ENCODE measurements around the gene SLC30A2. TPM values are rescaled to one million over a fixed set of nuclear protein-coding genes. Genes with fewer than 3 reads are reported as not detected.

The SLC30A2 gene
- total and polyA plus RNA-seq, 4 donors: under 0.01 to 0.12 (median 0.05) TPM; not detected in 1

DNA sequence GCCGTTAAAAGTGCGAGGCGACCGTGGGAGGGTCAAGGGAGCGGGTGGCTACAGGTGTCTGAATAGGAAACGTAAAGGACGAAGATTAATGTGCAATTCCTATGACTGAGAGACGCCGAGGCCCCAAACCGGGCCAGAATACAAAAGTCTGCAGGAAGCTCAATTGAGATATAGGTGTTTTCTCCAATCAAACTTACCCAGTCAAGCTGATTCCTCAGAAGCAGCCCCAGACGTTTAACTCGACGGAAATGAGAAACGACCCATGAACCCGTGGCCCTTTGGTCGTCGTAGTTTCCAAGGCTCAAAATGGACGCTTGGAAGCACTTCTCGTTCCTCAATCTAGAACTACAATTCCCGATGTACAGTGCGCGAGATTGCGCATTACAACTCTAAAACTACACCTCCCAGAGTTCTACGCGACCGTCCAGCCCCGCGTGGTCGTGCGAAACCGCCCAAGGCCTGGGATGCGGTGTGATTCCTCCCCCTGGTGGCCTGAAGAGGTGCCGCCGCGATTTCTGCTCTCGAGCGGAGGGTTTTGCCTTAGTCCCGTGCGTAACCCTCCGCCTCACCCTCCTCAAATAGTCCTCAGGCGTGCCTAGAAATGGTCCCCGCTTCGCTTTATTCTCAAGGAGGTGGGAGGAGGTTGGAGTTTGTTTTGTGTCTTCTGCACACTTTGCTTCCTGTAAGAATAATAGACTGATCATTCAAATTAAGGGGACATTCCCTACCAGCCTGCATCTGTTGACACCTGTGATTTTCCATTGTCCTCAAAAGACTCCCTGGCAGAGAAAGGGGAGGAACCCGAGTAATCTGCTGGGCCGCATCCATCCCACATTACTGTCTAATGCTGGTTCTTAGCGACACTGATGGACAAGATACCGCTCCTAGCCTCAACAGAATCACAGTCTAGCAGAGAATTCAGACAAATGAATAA is 47.8 kb downstream of the SLC30A2 start, which contains the start of gene PAFAH2 (continued):
- TF ChIP-seq, protein P1, sequence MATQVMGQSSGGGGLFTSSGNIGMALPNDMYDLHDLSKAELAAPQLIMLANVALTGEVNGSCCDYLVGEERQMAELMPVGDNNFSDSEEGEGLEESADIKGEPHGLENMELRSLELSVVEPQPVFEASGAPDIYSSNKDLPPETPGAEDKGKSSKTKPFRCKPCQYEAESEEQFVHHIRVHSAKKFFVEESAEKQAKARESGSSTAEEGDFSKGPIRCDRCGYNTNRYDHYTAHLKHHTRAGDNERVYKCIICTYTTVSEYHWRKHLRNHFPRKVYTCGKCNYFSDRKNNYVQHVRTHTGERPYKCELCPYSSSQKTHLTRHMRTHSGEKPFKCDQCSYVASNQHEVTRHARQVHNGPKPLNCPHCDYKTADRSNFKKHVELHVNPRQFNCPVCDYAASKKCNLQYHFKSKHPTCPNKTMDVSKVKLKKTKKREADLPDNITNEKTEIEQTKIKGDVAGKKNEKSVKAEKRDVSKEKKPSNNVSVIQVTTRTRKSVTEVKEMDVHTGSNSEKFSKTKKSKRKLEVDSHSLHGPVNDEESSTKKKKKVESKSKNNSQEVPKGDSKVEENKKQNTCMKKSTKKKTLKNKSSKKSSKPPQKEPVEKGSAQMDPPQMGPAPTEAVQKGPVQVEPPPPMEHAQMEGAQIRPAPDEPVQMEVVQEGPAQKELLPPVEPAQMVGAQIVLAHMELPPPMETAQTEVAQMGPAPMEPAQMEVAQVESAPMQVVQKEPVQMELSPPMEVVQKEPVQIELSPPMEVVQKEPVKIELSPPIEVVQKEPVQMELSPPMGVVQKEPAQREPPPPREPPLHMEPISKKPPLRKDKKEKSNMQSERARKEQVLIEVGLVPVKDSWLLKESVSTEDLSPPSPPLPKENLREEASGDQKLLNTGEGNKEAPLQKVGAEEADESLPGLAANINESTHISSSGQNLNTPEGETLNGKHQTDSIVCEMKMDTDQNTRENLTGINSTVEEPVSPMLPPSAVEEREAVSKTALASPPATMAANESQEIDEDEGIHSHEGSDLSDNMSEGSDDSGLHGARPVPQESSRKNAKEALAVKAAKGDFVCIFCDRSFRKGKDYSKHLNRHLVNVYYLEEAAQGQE (IDR thresholded peaks at IDR 0.05): peak; percentile 45
- TF ChIP-seq TAF1 (conservative IDR thresholded peaks at IDR 0.05): peak; percentile 33
- TF ChIP-seq, protein P2, sequence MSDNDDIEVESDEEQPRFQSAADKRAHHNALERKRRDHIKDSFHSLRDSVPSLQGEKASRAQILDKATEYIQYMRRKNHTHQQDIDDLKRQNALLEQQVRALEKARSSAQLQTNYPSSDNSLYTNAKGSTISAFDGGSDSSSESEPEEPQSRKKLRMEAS (IDR thresholded peaks at IDR 0.05): peak; percentile 91

DNA sequence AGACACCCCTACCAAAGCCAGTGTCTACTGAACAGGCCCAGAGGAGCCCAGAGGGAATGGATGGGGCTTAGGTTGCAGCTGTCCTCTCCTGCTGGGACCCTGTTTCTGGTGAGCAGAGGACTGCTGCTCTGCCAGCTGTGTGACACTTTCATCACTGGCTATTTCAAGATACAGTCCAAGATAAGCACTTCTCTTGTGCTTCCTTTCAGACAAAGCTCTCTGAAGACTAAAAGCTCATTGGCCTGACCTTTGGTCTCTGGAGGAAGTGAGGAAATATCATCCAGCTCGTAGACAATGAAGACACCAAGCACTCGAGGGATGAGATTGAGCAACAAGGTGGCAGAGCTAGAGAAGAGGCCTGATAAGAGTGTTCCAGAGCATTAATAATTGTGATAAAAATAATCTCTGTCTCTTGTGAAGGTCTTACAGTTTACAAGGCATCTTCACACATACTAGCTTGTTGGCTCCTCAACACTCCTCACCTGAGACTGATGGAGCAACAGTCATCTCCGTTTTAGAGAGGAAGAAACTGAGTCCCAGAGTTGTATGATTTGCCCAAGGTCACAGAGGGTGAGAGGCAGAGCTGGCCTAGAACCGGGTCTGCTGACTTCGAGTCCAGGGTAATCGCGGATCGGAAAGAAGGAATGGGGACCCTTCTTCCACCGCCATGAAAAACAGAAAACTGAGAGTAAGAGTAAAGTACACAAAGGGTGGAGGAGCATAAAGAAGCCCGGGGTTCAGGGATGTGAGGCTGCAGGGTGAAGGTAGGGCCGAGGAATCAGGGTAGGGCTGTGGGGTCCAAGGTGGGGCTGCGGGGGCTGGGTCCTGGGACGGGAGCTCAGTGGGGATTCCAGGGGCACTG is 48.7 kb downstream of the SLC30A2 start:
- no peak for DNase-seq (ENCODE audit: low spot score)
- no peaks in the 10 kb centered on the region for H3K9me3 ChIP-seq (ENCODE audit: control insufficient read depth in 4 of 4, low read length in 3 of 4)
- peak overlapping the region; percentile 70 to 94 for H3K9ac ChIP-seq (ENCODE audit: low read depth in 1 of 2, low read length in 2 of 2)
- WGBS: 2% methylated on average over 13 of the region's 13 CpGs
- H3K27me3 ChIP-seq (ENCODE audit: control insufficient read depth in 4 of 4, insufficient read depth in 4 of 4, low read length in 3 of 4): no peaks in the 10 kb centered on the region
- H3K4me3 ChIP-seq (ENCODE audit: low read depth in 1 of 3, low read length in 3 of 3): peak overlapping the region; percentile 73 to 84 (median 80)
- no peak for TF ChIP-seq JUND (IDR thresholded peaks at IDR 0.05)
- TF ChIP-seq RXRA (IDR thresholded peaks at IDR 0.05): peak in 1 of 2 donors; percentile 8
- peak; percentile 59 for TF ChIP-seq NR2F2 (IDR thresholded peaks at IDR 0.05)
- peak; percentile 28 to 56 for TF ChIP-seq HNF4A (conservative IDR thresholded peaks at IDR 0.05)
- TF ChIP-seq, protein P3, sequence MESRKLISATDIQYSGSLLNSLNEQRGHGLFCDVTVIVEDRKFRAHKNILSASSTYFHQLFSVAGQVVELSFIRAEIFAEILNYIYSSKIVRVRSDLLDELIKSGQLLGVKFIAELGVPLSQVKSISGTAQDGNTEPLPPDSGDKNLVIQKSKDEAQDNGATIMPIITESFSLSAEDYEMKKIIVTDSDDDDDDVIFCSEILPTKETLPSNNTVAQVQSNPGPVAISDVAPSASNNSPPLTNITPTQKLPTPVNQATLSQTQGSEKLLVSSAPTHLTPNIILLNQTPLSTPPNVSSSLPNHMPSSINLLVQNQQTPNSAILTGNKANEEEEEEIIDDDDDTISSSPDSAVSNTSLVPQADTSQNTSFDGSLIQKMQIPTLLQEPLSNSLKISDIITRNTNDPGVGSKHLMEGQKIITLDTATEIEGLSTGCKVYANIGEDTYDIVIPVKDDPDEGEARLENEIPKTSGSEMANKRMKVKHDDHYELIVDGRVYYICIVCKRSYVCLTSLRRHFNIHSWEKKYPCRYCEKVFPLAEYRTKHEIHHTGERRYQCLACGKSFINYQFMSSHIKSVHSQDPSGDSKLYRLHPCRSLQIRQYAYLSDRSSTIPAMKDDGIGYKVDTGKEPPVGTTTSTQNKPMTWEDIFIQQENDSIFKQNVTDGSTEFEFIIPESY (IDR thresholded peaks at IDR 0.05): no peak
- no peak for TF ChIP-seq SP1 (IDR thresholded peaks at IDR 0.05)
- H3K27ac ChIP-seq (ENCODE audit: low read depth in 1 of 2, low read length in 2 of 2): peak overlapping the region; percentile 61 to 83
- peaks cover 2 to 17% (median 13%) of the 10 kb centered on the region in 4 donors for H3K4me1 ChIP-seq (ENCODE audit: control insufficient read depth in 4 of 4, insufficient read depth in 4 of 4, low read length in 3 of 4)
- no peaks in the 10 kb centered on the region for H3K36me3 ChIP-seq (ENCODE audit: control insufficient read depth in 4 of 4, insufficient read depth in 3 of 4, low read depth in 1 of 4, low read length in 3 of 4)

DNA sequence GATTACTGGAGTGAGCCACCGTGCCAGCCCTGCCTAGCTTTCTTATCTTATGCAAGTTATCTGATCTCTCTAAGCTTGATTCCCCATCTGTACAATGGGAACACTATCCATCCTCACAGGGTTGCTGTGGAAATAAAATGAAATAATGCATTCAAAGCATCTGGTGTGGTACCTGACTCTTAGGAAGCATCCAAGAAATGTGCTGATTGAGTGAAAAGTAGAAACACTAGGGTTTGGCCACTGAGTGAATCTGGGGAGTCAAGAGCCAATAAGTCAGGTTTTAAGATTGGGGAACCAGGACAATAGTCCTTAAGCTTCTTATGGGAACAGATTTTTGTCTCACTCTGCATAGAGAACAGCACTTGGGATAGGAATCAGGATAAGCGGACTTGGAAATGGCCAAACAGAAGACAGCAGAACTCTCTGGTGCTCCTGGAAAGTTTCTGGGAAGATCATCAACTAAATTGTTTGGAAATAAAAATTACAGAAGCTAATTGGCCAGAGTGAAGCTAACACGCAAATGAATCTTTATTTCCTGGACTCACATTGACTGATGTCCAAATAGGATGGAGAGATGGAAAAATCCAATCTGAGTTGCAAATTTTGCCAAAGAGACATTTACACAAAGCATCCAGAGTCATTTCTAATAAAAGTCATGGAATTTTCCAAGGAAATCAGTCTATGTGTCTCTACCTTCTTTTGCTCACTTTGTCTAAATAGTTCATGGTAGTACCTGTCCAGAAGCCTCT is 51.3 kb downstream of the SLC30A2 start:
- Histone ChIP-seq H3K9me3 (ENCODE audit: control insufficient read depth in 4 of 4, low read length in 3 of 4) (no peaks in the 10 kb centered on the region), H3K27me3 (ENCODE audit: control insufficient read depth in 4 of 4, insufficient read depth in 4 of 4, low read length in 3 of 4) (no peaks in the 10 kb centered on the region), H3K36me3 (ENCODE audit: control insufficient read depth in 4 of 4, insufficient read depth in 3 of 4, low read depth in 1 of 4, low read length in 3 of 4) (peaks cover 0 to 5% (median under 1%) of the 10 kb centered on the region in 4 donors), H3K4me1 (ENCODE audit: control insufficient read depth in 4 of 4, insufficient read depth in 4 of 4, low read length in 3 of 4) (peaks cover 2 to 20% (median 13%) of the 10 kb centered on the region in 4 donors), H3K4me3 (ENCODE audit: low read depth in 1 of 3, low read length in 3 of 3) (no peak overlapping the region), H3K27ac (ENCODE audit: low read depth in 1 of 2, low read length in 2 of 2) (no peak overlapping the region), H3K9ac (ENCODE audit: low read depth in 1 of 2, low read length in 2 of 2) (no peak overlapping the region)
- 97% methylated on average over 3 of the region's 3 CpGs for WGBS
- no peak for DNase-seq (ENCODE audit: low spot score)
- no peak for TF ChIP-seq GABPA (IDR thresholded peaks at IDR 0.05 in 1 of 2, conservative IDR thresholded peaks at IDR 0.05 in 1 of 2)
- no peak for TF ChIP-seq HNF4A (conservative IDR thresholded peaks at IDR 0.05)
- no peak for TF ChIP-seq FOXA1 (IDR thresholded peaks at IDR 0.05)
- TF ChIP-seq, protein P2 (IDR thresholded peaks at IDR 0.05): no peak
- TF ChIP-seq, protein P4, sequence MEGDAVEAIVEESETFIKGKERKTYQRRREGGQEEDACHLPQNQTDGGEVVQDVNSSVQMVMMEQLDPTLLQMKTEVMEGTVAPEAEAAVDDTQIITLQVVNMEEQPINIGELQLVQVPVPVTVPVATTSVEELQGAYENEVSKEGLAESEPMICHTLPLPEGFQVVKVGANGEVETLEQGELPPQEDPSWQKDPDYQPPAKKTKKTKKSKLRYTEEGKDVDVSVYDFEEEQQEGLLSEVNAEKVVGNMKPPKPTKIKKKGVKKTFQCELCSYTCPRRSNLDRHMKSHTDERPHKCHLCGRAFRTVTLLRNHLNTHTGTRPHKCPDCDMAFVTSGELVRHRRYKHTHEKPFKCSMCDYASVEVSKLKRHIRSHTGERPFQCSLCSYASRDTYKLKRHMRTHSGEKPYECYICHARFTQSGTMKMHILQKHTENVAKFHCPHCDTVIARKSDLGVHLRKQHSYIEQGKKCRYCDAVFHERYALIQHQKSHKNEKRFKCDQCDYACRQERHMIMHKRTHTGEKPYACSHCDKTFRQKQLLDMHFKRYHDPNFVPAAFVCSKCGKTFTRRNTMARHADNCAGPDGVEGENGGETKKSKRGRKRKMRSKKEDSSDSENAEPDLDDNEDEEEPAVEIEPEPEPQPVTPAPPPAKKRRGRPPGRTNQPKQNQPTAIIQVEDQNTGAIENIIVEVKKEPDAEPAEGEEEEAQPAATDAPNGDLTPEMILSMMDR (IDR thresholded peaks at IDR 0.05; ENCODE audit: low read depth, low read length, missing input control): no peak
- TF ChIP-seq, protein P1 (IDR thresholded peaks at IDR 0.05): no peak
